OCI-LY1 (cell line): ENCODE measurements around the gene TRIOBP.
A peak's percentile ranks its signal among the peaks of the same experiment; 100 is the strongest.

Source experiments
- H2AFZ ChIP-seq: fragments of 200-600 bp; sonication (generic), shearing (Covaris generic); 2 replicates; pipeline ENCODE4 v1.6.0; 2014; ENCODE audit warnings: antibody characterized with exemption, mild to moderate bottlenecking, low read length
- H3F3A ChIP-seq: fragments of 200-600 bp; sonication (generic), shearing (Covaris generic); 2 replicates; pipeline ENCODE4 v1.6.0; 2014; ENCODE audit warnings: mild to moderate bottlenecking, antibody characterized with exemption, low read length, moderate library complexity; ENCODE audit not compliant: insufficient read depth
- H3K27ac ChIP-seq: fragments of 200-600 bp; sonication (generic); 2 replicates; pipeline ENCODE4 v1.5.1; 2014; ENCODE audit warnings: low read length, mixed run types, mild to moderate bottlenecking, low read depth; ENCODE audit not compliant: poor library complexity, severe bottlenecking
- H3K27me3 ChIP-seq: fragments of 200-600 bp; sonication (generic); 2 replicates; pipeline ENCODE4 v1.6.0; 2014; ENCODE audit warnings: antibody characterized with exemption, mild to moderate bottlenecking, low read length, moderate library complexity; ENCODE audit not compliant: insufficient read depth
- H3K36me3 ChIP-seq: fragments of 200-600 bp; sonication (generic); 2 replicates; pipeline ENCODE4 v1.6.1; 2014; ENCODE audit warnings: mild to moderate bottlenecking, antibody characterized with exemption, low read length, moderate library complexity, mixed read lengths; ENCODE audit not compliant: insufficient read depth
- H3K4me1 ChIP-seq: fragments of 200-600 bp; sonication (generic); 2 replicates; pipeline ENCODE4 v1.5.1; 2014; ENCODE audit warnings: mild to moderate bottlenecking, low read length, moderate library complexity; ENCODE audit not compliant: insufficient read depth, severe bottlenecking
- H3K4me2 ChIP-seq: fragments of 200-600 bp; sonication (generic), shearing (Covaris generic); 2 replicates; pipeline ENCODE4 v1.6.1; 2014; ENCODE audit warnings: low read length
- H3K4me3 ChIP-seq: fragments of 200-600 bp; sonication (generic); 2 replicates; pipeline ENCODE4 v1.5.1; 2014; ENCODE audit warnings: low read length, low read depth, mild to moderate bottlenecking, mixed read lengths; ENCODE audit not compliant: poor library complexity, severe bottlenecking
- H3K79me2 ChIP-seq: fragments of 200-600 bp; shearing (Covaris generic); 2 replicates; pipeline ENCODE4 v1.6.1; 2016; ENCODE audit warnings: mixed run types, low read length, mixed read lengths; ENCODE audit not compliant: insufficient read depth
- H3K9ac ChIP-seq: fragments of 200-600 bp; sonication (generic), shearing (Covaris generic); 2 replicates; pipeline ENCODE4 v1.6.1; 2014; ENCODE audit warnings: mild to moderate bottlenecking, low read length, mixed read lengths
- H3K9me2 ChIP-seq: fragments of 200-600 bp; sonication (generic), shearing (Covaris generic); 2 replicates; pipeline ENCODE4 v1.6.1; 2014; ENCODE audit warnings: low read depth, mild to moderate bottlenecking, low read length, mixed read lengths
- H3K9me3 ChIP-seq: fragments of 200-600 bp; shearing (Covaris generic); 2 replicates; pipeline ENCODE4 v1.6.1; 2014; ENCODE audit warnings: low read length, mixed read lengths
- H4K20me1 ChIP-seq: fragments of 200-600 bp; sonication (generic), shearing (Covaris generic); 2 replicates; pipeline ENCODE4 v1.6.0; 2016; ENCODE audit warnings: mild to moderate bottlenecking, low read length; ENCODE audit not compliant: insufficient read depth
- EZH2 ChIP-seq: fragments of 200-600 bp; sonication (generic), shearing (Covaris generic); IDR thresholded peaks from 2 replicates; pipeline ENCODE4 v1.8.0; 2017; ENCODE audit warnings: borderline replicate concordance, mixed run types, mild to moderate bottlenecking, antibody characterized with exemption, low read length, moderate library complexity, mixed read lengths
- TF ChIP-seq, protein P1 (sequence below): fragments of 200-600 bp; sonication (generic), shearing (Covaris generic); IDR thresholded peaks from 2 replicates; pipeline ENCODE4 v1.5.1; 2017; ENCODE audit warnings: mild to moderate bottlenecking, antibody characterized with exemption, low read length, moderate library complexity, mixed read lengths

The TRIOBP gene

DNA sequence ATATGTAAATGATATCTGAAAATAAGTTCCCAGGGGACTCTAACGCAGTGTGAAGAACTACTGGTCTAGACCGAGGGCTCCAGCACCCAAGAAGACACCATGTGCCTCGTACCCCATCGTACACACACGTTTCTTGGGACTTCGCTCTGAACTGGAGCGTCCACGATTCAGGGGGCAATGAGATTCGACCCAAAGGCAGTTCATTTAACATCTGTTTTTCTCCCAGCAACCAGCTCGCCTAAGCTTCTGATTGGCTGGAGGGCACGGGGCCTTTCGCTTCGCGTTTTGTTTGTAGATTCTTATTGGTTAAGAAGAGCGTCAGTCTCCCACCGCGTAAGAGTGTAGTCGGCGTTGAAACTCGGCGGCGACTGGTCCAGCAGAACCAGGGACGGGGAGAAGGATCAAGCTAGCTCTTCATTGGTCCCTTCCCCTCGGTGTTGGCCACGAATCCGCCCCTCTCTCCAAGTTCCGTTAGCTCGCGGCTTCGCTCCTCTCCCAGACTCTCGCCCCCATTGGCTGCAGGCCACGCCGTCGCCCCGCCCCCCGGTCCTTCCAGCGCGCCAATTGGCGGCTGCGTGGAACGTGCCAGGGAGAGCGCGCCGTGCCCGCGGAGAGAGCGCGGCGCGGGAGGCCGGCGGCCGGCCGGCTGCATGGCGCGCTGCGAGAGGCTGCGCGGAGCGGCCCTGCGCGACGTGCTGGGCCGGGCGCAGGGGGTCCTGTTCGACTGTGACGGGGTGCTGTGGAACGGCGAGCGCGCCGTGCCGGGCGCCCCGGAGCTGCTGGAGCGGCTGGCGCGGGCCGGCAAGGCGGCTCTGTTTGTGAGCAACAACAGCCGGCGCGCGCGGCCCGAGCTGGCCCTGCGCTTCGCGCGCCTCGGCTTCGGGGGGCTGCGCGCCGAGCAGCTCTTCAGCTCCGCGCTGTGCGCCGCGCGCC is 38.4 kb upstream of the TRIOBP start, which contains the start of gene PDXP:
TSS of gene PDXP (plus strand) at position 591 of the 933 bp plus-strand sequence. CDS start at position 651, 60 bp downstream.
- Histone ChIP-seq H3K27me3 (no peaks in the 10 kb centered on the region), H3K9me2 (no peaks in the 10 kb centered on the region), H3K9ac (peak within 1 kb of the TSS; percentile 87), H3K4me2 (peak within 1 kb of the TSS; percentile 93), H2AFZ (no peak within 1 kb of the TSS), H3K4me3 (peak within 1 kb of the TSS; percentile 82), H3K9me3 (no peaks in the 10 kb centered on the region), H3K36me3 (peaks cover 31% of the 10 kb centered on the region; the same call in 1 of the 2 replicates), H3K79me2 (peaks cover 39% of the 10 kb centered on the region), H4K20me1 (no peaks in the 10 kb centered on the region), H3K27ac (peak within 1 kb of the TSS; percentile 91), H3F3A (no peaks in the 10 kb centered on the region), H3K4me1 (peaks cover 42% of the 10 kb centered on the region)
- TF ChIP-seq, protein P1, sequence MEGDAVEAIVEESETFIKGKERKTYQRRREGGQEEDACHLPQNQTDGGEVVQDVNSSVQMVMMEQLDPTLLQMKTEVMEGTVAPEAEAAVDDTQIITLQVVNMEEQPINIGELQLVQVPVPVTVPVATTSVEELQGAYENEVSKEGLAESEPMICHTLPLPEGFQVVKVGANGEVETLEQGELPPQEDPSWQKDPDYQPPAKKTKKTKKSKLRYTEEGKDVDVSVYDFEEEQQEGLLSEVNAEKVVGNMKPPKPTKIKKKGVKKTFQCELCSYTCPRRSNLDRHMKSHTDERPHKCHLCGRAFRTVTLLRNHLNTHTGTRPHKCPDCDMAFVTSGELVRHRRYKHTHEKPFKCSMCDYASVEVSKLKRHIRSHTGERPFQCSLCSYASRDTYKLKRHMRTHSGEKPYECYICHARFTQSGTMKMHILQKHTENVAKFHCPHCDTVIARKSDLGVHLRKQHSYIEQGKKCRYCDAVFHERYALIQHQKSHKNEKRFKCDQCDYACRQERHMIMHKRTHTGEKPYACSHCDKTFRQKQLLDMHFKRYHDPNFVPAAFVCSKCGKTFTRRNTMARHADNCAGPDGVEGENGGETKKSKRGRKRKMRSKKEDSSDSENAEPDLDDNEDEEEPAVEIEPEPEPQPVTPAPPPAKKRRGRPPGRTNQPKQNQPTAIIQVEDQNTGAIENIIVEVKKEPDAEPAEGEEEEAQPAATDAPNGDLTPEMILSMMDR: no peak
- TF ChIP-seq EZH2: no peak

GRCh38 chr22:37659066-37659896 is 37.6 kb upstream of the TRIOBP start:
- Histone ChIP-seq H3F3A (no peaks in the 10 kb centered on the region), H3K36me3 (peaks cover 33% of the 10 kb centered on the region; the same call in 1 of the 2 replicates), H3K9ac (peak overlapping the region; percentile 87), H2AFZ (no peak overlapping the region), H3K9me3 (no peaks in the 10 kb centered on the region), H3K9me2 (no peaks in the 10 kb centered on the region), H3K4me3 (peak overlapping the region; percentile 82), H4K20me1 (no peaks in the 10 kb centered on the region), H3K27me3 (no peaks in the 10 kb centered on the region), H3K27ac (peak overlapping the region; percentile 84), H3K4me2 (peak overlapping the region; percentile 89), H3K4me1 (peaks cover 46% of the 10 kb centered on the region), H3K79me2 (peaks cover 46% of the 10 kb centered on the region)
- TF ChIP-seq, protein P1: no peak
- TF ChIP-seq EZH2: no peak

- TF ChIP-seq, protein P1: no peak
- TF ChIP-seq EZH2: no peak
- peaks cover 42% of the 10 kb centered on the region for H3K36me3 ChIP-seq
- no peaks in the 10 kb centered on the region for H4K20me1 ChIP-seq
- no peaks in the 10 kb centered on the region for H3K9me2 ChIP-seq
- peaks cover 53% of the 10 kb centered on the region for H3K79me2 ChIP-seq
- H3F3A ChIP-seq: no peaks in the 10 kb centered on the region
- H2AFZ ChIP-seq: no peak overlapping the region
- H3K9ac ChIP-seq: peak overlapping the region; percentile 87
- no peaks in the 10 kb centered on the region for H3K27me3 ChIP-seq
- H3K4me1 ChIP-seq: peaks cover 46% of the 10 kb centered on the region
- peak overlapping the region; percentile 82 for H3K4me3 ChIP-seq
- peak overlapping the region; percentile 89 for H3K4me2 ChIP-seq
- H3K9me3 ChIP-seq: no peaks in the 10 kb centered on the region
- peak overlapping the region; percentile 84 for H3K27ac ChIP-seq
These were observed 36.7 kb upstream of the TRIOBP start for GRCh38 chr22:37659897-37660708.
